Stimulated activated naive CD8-positive, alpha-beta T cell treated with anti-CD3 and anti-CD28 coated beads, Interleukin-15, Interleukin-2, amounts not matched to agents 100 ng/mL and 50 ng/mL, for 24 hours (primary cell): Measurements from ENCODE around the gene POLR3E.
"Not testable (repeated sequence)": the region's sequence is repeated elsewhere in the genome, so short reads cannot be mapped to it uniquely, and the experiment has no call there.

Source experiments
- H3K27ac Mint-ChIP-seq: one replicate; pipeline ENCODE4 v1.8.0; 2021; ENCODE audit warnings: mild to moderate bottlenecking, mixed read lengths
- H3K27me3 Mint-ChIP-seq: one replicate; pipeline ENCODE4 v1.8.0; 2021; ENCODE audit warnings: mixed read lengths
- H3K36me3 Mint-ChIP-seq: one replicate; pipeline ENCODE4 v1.8.0; 2021; ENCODE audit warnings: low read depth, mixed read lengths
- H3K4me1 Mint-ChIP-seq: one replicate; pipeline ENCODE4 v1.8.0; 2021; ENCODE audit warnings: low read depth, mixed read lengths
- H3K4me3 Mint-ChIP-seq: one replicate; pipeline ENCODE4 v1.8.0; 2021; ENCODE audit warnings: mild to moderate bottlenecking, mixed read lengths
- H3K9me3 Mint-ChIP-seq: one replicate; pipeline ENCODE4 v1.8.0; 2021; ENCODE audit warnings: mixed read lengths

The POLR3E gene

GRCh38 chr16:22328081-22328725, 31.0 kb downstream of the POLR3E start:
- Mint-ChIP-seq H3K27me3 (no peaks in the 10 kb centered on the region), H3K9me3 (no peaks in the 10 kb centered on the region), H3K27ac (no peak overlapping the region), H3K4me3 (no peak overlapping the region), H3K4me1 (no peaks in the 10 kb centered on the region), H3K36me3 (peaks cover 59% of the 10 kb centered on the region)

GRCh38 chr16:22329199-22329695, 32.0 kb downstream of the POLR3E start:
- H3K4me3 Mint-ChIP-seq: no peak overlapping the region
- no peak overlapping the region for H3K27ac Mint-ChIP-seq
- H3K4me1 Mint-ChIP-seq: no peaks in the 10 kb centered on the region
- H3K36me3 Mint-ChIP-seq: peaks cover 59% of the 10 kb centered on the region
- no peaks in the 10 kb centered on the region for H3K27me3 Mint-ChIP-seq
- H3K9me3 Mint-ChIP-seq: no peaks in the 10 kb centered on the region

GRCh38 chr16:22330326-22330725, 33.1 kb downstream of the POLR3E start:
- H3K27ac Mint-ChIP-seq: no peak overlapping the region
- no peaks in the 10 kb centered on the region for H3K27me3 Mint-ChIP-seq
- H3K9me3 Mint-ChIP-seq: no peaks in the 10 kb centered on the region
- H3K4me1 Mint-ChIP-seq: no peaks in the 10 kb centered on the region
- no peak overlapping the region for H3K4me3 Mint-ChIP-seq
- peaks cover 67% of the 10 kb centered on the region for H3K36me3 Mint-ChIP-seq

- no peaks in the 10 kb centered on the region for H3K27me3 Mint-ChIP-seq
- H3K4me1 Mint-ChIP-seq: peaks cover 18% of the 10 kb centered on the region
- peaks cover 20% of the 10 kb centered on the region for H3K9me3 Mint-ChIP-seq
- no peak overlapping the region for H3K4me3 Mint-ChIP-seq
- peaks cover 86% of the 10 kb centered on the region for H3K36me3 Mint-ChIP-seq
- H3K27ac Mint-ChIP-seq: peak overlapping the region; percentile 17
Observed at GRCh38 chr16:22333457-22333994, 36.3 kb downstream of the POLR3E start.

GRCh38 chr16:22335668-22336246, 38.5 kb downstream of the POLR3E start:
- Mint-ChIP-seq H3K4me3 (no peak overlapping the region), H3K9me3 (peaks cover 24% of the 10 kb centered on the region), H3K27ac (no peak overlapping the region), H3K4me1 (peaks cover 19% of the 10 kb centered on the region), H3K36me3 (peaks cover 90% of the 10 kb centered on the region), H3K27me3 (no peaks in the 10 kb centered on the region)

- no peak overlapping the region for H3K27ac Mint-ChIP-seq
- no peak overlapping the region for H3K4me3 Mint-ChIP-seq
- peaks cover 21% of the 10 kb centered on the region for H3K4me1 Mint-ChIP-seq
- H3K36me3 Mint-ChIP-seq: peaks cover 90% of the 10 kb centered on the region
- H3K9me3 Mint-ChIP-seq: peaks cover 28% of the 10 kb centered on the region
- no peaks in the 10 kb centered on the region for H3K27me3 Mint-ChIP-seq
Observed at GRCh38 chr16:22336581-22336980, 39.4 kb downstream of the POLR3E start.

- H3K4me1 Mint-ChIP-seq: peaks cover 25% of the 10 kb centered on the region
- H3K4me3 Mint-ChIP-seq: no peak overlapping the region
- H3K36me3 Mint-ChIP-seq: peaks cover 90% of the 10 kb centered on the region
- no peak overlapping the region for H3K27ac Mint-ChIP-seq
- H3K9me3 Mint-ChIP-seq: peaks cover 28% of the 10 kb centered on the region
- no peaks in the 10 kb centered on the region for H3K27me3 Mint-ChIP-seq
Observed at GRCh38 chr16:22337045-22337444, 39.8 kb downstream of the POLR3E start.

GRCh38 chr16:22337849-22338635, 40.8 kb downstream of the POLR3E start:
- Mint-ChIP-seq H3K4me1 (peaks cover 29% of the 10 kb centered on the region), H3K27me3 (no peaks in the 10 kb centered on the region), H3K27ac (peak overlapping the region; percentile 36), H3K4me3 (no peak overlapping the region), H3K9me3 (peaks cover 32% of the 10 kb centered on the region), H3K36me3 (peaks cover 94% of the 10 kb centered on the region)

GRCh38 chr16:22340945-22341344, 43.7 kb downstream of the POLR3E start:
- no peak overlapping the region for H3K4me3 Mint-ChIP-seq
- no peaks in the 10 kb centered on the region for H3K27me3 Mint-ChIP-seq
- H3K9me3 Mint-ChIP-seq: peaks cover 32% of the 10 kb centered on the region
- H3K27ac Mint-ChIP-seq: no peak overlapping the region
- peaks cover 29% of the 10 kb centered on the region for H3K4me1 Mint-ChIP-seq
- H3K36me3 Mint-ChIP-seq: peaks cover 86% of the 10 kb centered on the region

- Mint-ChIP-seq H3K36me3 (peaks cover 83% of the 10 kb centered on the region), H3K4me1 (peaks cover 23% of the 10 kb centered on the region), H3K4me3 (no peak overlapping the region), H3K27ac (no peak overlapping the region), H3K9me3 (peaks cover 22% of the 10 kb centered on the region), H3K27me3 (no peaks in the 10 kb centered on the region)
Observed at GRCh38 chr16:22342082-22342481, 44.9 kb downstream of the POLR3E start.

GRCh38 chr16:22346483-22346882, 49.3 kb downstream of the POLR3E start:
- H3K27me3 Mint-ChIP-seq: no peaks in the 10 kb centered on the region
- no peak overlapping the region for H3K27ac Mint-ChIP-seq
- peaks cover 4% of the 10 kb centered on the region for H3K9me3 Mint-ChIP-seq
- peaks cover 85% of the 10 kb centered on the region for H3K36me3 Mint-ChIP-seq
- H3K4me3 Mint-ChIP-seq: no peak overlapping the region
- peaks cover 15% of the 10 kb centered on the region for H3K4me1 Mint-ChIP-seq

GRCh38 chr16:22347100-22347820, 50.1 kb downstream of the POLR3E start:
- Mint-ChIP-seq H3K36me3 (peaks cover 85% of the 10 kb centered on the region), H3K27ac (peak overlapping the region; percentile 63), H3K27me3 (no peaks in the 10 kb centered on the region), H3K9me3 (peaks cover 4% of the 10 kb centered on the region), H3K4me3 (no peak overlapping the region), H3K4me1 (peaks cover 15% of the 10 kb centered on the region)

- peaks cover 24% of the 10 kb centered on the region for H3K4me1 Mint-ChIP-seq
- no peaks in the 10 kb centered on the region for H3K27me3 Mint-ChIP-seq
- peaks cover 82% of the 10 kb centered on the region for H3K36me3 Mint-ChIP-seq
- no peak overlapping the region for H3K27ac Mint-ChIP-seq
- no peak overlapping the region for H3K4me3 Mint-ChIP-seq
- H3K9me3 Mint-ChIP-seq: no peaks in the 10 kb centered on the region
Observed at GRCh38 chr16:22348291-22348690, 51.1 kb downstream of the POLR3E start.

GRCh38 chr16:22351017-22351416, 53.8 kb downstream of the POLR3E start:
- not testable (repeated sequence) for H3K4me3 Mint-ChIP-seq, H3K9me3 Mint-ChIP-seq, H3K27me3 Mint-ChIP-seq
- Mint-ChIP-seq H3K36me3 (peaks cover 71% of the 10 kb centered on the region), H3K27ac (peak overlapping the region; percentile 31), H3K4me1 (peaks cover 50% of the 10 kb centered on the region)
